GM19099 (cell line): Measurements from ENCODE around the gene LGALS9C.
"Not testable (repeated sequence)": the region's sequence is repeated elsewhere in the genome, so short reads cannot be mapped to it uniquely, and the experiment has no call there.

Experiments
- POLR2A ChIP-seq: IDR thresholded peaks from 3 replicates; pipeline ENCODE4 v1.6.1; 2011; ENCODE audit warnings: low read depth; ENCODE audit not compliant: insufficient read length; ENCODE audit errors: extremely low read depth

The LGALS9C gene

DNA sequence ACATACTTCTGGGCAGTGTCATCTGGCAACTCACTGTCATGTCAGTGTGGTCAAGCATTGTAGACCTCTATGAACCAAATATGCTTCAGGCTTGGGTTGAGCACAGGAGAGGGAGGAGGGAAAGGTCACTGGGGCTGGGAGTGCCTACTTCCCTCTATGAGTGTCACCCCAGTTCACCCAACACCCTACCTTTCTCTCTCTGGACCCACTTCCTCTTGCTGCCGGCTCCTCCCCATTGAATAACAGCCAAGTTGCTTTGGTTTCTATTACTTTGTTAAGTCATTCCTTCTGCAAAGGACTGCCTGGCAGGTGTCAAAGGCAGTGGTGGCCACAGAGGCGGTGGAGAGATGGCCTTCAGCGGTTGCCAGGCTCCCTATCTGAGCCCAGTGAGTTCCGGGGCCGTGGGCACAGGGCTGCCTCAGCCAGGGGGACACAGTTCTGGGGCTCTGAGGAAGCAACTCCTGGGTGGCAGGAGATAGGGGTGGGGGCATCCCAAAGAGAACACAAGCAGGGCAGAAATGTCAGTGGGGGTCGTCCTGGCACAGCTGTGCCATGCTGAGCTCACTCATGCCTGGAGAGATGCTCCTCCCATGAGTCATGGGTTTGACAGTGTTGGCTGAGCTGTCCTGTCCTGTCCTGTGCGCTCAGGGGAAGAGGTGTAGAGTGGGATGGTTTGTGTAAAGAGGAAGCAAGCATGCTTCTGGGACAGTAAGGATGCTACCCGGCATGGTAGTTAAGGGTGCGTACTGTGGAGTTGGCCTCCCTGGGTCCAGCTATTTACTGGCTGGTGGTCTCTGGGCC is at the start of gene LGALS9C:
Gene LGALS9C, plus strand, starts transcription at position 282 of the 801 bp plus-strand sequence. Its CDS starts 66 bp downstream, at position 348.
- TF ChIP-seq POLR2A, result not testable (repeated sequence)
